Breast epithelium (tissue), 3 donors: ENCODE data around the gene CAV1.

Experiments used
- POLR2A ChIP-seq: fragments of 450-650 bp; IDR thresholded peaks from one replicate; pipeline ENCODE4 v1.6.1; 2016; ENCODE audit warnings: antibody characterized with exemption, mild to moderate bottlenecking, moderate library complexity
- POLR2AphosphoS5 ChIP-seq, 3 donors: sonication (generic); formaldehyde crosslinking; IDR thresholded peaks; one replicate each; pipeline ENCODE4 v1.6.1; 2017; ENCODE audit warnings: antibody characterized with exemption in 3 of 3
- TF ChIP-seq, protein P1 (sequence below), 3 donors: fragments of 450-650 bp; IDR thresholded peaks; one replicate each; pipeline ENCODE4 v1.5.1; 2016 to 2017; ENCODE audit warnings: antibody characterized with exemption in 3 of 3, mild to moderate bottlenecking in 3 of 3, moderate library complexity in 3 of 3

DNA sequence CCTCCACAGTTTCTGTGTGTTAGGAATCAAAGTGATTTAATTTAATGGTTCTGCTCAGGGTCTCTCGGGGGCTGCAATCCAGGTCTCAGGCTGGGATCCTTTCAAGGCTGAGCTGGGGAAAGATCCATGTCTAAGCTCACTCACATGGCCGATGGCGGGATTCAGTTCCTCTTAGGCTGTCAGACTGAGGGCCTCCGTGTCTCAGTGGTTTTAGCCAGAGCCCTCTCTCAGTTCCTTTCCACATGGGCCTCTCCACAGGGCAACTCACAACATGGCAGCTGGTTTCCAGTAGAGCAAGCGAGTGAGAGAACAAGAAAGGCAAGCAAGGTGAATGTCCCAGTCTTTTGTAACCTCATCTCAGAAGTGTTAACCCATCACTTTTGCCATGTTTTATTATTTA lies 26.9 kb downstream of the CAV1 start:
- TF ChIP-seq, protein P1, sequence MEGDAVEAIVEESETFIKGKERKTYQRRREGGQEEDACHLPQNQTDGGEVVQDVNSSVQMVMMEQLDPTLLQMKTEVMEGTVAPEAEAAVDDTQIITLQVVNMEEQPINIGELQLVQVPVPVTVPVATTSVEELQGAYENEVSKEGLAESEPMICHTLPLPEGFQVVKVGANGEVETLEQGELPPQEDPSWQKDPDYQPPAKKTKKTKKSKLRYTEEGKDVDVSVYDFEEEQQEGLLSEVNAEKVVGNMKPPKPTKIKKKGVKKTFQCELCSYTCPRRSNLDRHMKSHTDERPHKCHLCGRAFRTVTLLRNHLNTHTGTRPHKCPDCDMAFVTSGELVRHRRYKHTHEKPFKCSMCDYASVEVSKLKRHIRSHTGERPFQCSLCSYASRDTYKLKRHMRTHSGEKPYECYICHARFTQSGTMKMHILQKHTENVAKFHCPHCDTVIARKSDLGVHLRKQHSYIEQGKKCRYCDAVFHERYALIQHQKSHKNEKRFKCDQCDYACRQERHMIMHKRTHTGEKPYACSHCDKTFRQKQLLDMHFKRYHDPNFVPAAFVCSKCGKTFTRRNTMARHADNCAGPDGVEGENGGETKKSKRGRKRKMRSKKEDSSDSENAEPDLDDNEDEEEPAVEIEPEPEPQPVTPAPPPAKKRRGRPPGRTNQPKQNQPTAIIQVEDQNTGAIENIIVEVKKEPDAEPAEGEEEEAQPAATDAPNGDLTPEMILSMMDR (IDR thresholded peaks at IDR 0.05): no peak
- TF ChIP-seq POLR2A (no peak), POLR2AphosphoS5 (IDR thresholded peaks at IDR 0.05) (no peak)
